Retina (tissue), 1 donor: ENCODE data around the gene MRAP2.
A peak's percentile ranks its signal among the peaks of the same experiment; 100 is the strongest.
"Not testable (repeated sequence)": the region's sequence is repeated elsewhere in the genome, so short reads cannot be mapped to it uniquely, and the experiment has no call there.

Experiments used
- DNase-seq: peaks from one replicate; pipeline ENCODE4 v3.0.0-alpha.2; 2016

MRAP2 gene

DNA sequence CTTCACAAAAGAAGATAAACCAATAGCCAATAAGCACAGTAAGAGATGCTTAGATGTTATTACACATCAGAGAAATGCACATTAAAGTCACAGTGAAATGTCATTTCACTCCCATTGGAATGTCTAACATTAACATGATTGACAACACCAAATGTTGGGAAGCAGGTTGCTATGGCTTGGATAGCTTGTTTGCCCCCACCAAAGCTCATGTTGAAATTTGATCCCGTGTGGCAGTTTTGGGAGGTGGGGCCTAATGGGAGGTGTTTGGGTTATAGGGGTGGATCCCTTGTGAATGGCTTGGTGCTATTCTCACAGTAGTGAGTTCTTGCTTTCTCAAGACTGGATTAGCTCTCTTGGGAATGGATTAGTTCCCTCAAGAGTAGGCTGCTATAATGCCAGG is 44.8 kb downstream of the MRAP2 start:
- DNase-seq, result no peak

DNA sequence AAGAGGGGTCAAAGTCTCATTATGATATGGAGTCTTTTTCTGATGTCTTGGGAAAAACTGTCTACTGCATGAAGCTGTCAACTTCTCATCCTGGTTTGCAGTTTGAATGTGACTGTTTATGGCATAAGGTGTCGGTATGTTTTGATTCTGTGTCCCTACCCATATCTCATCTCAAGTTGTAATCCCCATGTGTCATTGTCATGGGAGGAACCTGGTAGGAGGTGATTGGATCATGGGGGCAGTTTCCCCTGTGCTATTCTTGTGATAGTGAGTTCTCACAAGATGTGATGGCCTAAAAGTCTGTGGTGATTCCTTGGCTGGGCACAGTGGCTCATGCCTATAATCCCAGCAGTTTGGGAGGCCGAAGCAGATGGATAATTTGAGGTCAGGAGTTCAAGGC is 47.6 kb downstream of the MRAP2 start:
- DNase-seq, result no peak

DNA sequence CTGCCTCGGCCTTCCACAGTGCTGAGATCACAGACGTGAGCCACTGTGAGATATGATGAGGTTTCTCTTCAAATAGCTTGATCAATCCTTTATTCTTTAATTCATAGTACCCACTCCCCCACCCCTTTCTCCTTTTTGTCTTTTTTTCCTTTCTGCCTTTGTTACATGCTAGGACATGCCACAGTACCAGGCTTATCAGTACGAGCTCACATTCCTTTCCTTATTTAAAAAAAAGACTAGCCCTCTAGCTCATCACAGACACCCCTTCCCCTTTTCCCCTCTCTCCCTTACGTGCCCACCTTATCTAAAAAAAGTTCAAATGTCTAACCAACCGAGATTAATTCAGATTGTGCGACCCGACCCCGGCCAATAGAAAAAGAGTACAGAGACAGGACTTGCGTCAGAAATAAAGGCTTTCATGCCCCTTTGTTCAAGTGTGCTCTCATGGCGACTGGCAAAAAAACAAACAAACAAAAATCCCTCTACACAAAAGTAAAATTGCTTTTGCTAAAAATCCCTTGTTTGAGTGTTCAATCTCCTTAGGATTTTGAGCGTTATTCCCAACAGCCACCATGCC is 49.2 kb downstream of the MRAP2 start:
- DNase-seq, result peak; percentile 17

DNA sequence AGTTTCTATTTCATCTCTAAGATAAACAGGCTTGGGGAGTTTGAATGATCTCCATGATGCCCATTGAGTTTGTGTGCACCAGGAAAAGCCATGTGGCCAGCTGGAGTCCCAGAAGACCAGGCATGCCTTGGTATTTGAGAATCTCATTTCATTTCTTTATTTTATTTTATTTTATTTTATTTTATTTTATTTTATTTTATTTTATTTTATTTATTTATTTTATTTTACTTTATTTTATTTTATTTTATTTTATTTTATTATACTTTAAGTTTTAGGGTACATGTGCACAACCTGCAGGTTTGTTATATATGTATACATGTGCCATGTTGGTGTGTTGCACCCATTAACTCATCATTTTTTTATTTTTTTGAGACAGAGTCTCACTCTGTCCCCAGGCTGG is 51.1 kb downstream of the MRAP2 start:
- not testable (repeated sequence) for DNase-seq

DNA sequence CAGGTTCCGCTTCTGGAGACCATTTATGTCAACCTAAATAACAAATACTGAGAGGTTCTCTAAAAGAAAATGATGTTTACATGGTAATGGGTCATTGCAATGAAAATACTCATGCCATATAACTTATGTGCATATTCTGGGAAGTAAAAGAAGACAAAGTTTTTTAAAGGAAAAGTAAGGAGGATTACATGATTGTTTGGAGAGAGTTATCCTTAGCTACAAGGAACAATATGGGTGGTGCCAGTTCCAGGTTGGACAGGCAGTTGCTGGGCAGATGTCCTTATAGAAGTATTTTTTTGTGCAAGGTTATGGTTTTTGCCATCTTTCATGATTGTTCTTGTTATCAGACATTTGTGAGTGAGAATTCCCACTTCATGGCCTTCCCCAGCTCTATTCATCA is 52.5 kb downstream of the MRAP2 start:
- DNase-seq, result no peak

DNA sequence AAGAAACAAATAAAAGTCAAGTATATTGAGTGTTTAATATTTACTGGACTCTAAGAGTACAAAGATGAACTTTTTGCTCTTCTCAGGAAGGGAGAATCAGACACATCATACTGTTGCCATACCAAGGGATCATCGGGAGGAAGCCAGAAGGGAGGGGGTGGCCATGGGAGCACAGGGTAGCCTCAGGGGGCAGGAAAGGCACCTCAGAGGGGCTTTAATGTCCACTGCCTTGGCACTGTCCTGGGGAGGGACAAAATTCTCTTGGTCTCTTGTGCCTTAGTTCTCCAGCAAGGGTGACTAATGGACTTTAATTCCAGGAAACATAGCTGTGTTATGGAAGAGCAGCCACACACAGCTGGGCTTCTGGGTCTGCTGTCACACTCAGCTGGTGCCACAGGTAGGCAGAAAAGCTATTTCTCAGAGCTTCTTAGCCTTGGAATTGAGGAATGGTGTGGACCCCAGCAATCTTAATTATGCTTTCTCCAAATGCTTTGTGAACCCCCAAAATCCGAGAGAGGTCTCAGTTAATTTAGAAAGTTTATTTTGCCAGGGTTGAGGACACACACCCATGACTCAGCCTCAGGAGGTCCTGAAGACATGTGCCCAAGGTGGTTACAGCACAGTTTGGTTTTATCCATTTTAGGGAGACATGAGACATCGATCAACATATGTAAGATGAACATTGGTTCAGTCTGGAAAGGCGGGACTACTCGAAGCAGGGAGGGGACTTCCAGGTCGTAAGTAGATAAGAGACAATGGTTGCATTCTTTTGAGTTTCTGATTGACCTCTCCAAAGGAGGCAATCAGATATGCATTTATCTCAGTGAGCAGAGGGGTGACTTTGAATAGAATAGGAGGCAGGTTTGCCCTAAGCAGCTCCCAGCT is 53.2 kb downstream of the MRAP2 start:
- DNase-seq, result no peak

DNA sequence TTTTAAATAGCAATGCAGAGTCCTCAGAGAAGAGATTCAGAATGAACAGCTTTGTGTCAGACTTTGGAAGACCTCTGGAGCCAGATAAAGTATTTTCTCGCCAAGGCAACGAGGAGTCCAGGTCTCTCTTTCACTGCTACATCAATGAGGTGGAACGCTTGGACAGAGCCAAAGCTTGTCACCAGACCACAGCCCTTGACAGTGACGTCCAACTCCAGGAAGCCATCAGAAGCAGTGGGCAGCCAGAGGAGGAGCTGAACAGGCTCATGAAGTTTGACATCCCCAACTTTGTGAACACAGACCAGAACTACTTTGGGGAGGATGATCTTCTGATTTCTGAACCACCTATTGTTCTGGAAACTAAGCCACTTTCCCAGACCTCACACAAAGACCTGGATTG is 55.5 kb downstream of the MRAP2 start:
- no peak for DNase-seq

DNA sequence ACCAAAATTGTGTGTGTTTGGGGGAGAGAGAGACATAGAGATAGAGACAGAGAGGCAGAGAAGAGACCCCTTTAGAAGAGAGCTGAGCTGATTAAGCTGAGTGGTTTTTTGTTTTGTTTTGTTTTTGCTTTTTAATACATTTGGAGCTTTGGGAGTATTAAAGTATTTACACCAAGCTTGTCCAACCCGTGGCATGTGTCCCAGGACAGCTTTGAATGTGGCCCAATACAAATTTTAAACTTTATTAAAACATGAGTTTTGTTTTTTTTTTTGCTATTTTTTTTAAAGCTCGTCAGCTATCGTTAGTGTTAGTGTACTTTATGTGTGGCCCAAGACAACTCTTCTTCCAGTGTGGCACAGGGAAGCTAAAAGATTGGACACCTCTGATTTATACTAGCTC is 56.0 kb downstream of the MRAP2 start:
- no peak for DNase-seq

DNA sequence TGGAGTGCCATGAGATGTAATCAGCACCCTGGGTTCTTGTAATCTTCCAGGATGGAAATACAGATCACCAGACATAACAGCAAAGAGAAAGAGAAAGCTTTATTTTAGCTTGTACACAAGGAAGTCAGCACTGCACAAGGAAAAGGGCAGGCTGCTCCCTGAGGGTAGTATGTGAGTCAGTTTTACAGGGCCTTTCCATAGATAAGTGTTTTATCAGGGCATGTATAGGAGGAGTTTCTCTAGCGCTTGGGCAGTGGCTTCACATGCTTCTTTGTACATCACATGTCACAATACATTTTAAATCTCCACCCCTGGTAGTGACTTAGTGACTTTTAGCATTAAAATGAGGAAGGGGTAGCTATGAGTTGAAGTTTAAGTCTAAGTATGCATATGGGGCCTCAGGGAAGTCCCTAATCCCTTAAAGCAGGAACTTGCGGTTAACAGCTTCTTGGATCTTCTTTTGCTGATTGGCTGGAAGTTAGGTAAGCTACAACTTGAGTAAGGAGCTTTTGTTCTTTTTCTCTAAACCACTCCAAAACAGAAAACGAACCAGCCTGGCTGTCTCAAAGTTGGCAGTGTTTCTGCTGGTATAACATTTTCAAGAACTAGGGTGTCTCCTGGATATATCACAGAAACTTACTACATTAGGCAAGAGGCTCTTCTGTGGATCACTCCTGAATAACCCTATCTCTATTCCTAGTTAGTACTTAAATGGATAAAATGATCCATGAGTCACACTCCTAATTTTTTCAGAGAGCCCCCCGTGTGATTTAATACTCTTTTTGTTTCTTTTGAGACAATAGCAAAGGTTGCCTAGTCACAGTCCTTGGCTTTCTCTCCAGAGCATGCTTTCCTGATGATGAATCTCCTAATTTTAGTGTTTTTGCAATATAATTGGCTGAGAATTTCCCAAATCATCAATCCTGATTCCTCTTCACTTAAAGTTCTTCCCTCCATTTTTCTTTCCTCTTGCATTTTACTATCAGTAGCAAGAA is 60.2 kb downstream of the MRAP2 start:
- no peak for DNase-seq

DNA sequence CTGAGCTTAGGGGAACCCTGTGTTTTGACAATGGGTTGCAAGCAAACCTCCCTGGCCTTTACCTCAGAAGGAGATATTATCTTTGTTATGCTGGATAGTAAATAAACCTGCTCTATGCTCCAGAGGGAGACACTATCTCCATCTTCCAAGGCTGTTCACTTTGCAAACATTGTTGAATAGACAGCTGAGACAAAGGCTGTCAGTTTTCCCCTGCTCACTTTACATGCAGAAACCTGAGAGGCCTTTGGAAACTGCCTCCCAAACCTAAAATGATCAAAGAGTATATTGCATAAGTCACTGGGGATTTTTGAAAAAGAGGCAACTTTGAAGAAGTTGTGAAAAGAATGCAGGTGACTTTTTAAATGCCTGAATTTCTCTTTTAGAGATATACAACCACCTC is 61.6 kb downstream of the MRAP2 start:
- no peak for DNase-seq

DNA sequence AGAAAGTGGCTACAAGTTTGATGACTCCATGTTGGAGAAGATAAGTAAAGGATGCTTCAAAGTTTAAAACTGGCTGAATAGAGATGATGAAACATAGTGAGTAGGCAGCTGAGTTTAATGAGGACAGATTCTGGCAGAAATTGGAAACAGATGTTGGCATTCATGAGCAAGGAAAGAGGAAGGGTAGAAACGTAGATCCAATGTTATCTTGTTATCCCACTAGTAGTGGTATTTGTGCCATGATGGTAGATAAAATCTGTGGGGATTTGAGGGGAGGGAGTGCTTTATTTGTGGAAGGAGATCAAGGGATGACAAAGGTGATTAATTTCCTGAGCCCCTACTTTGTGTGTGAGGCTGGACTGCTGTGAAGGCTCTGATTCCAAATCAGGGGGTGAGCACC is 69.5 kb downstream of the MRAP2 start:
- DNase-seq, result no peak

DNA sequence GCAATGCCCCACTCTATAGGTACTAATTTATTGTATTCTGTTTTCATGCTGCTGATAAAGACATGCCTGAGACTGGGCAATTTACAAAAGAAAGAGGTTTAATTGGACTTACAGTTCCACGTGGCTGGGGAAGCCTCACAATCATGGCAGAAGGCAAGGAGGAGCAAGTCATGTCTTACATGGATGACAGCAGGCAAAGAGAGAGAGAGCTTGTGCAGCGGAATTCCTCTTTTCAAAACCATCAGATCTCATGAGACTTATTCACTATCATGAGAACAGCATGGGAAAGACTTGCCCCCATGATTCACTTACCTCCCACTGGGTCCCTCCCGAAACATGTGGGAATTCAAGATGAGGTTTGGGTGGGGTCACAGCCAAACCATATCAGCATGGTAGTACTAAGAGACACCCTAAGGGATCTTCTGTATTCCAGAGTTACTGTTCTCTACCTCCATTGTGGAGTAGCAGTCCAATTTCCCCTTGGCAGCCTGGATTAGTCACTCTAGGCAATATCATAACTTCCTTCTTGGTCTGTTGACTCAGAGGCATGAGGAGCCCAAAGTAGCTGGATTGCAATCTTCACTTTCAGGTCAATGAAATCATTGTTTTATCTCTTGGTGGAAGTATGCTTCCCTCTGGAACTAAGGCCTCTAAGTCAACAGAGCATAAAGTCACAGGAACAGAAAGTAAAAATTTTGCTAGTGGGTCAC is 71.8 kb downstream of the MRAP2 start:
- not testable (repeated sequence) for DNase-seq

DNA sequence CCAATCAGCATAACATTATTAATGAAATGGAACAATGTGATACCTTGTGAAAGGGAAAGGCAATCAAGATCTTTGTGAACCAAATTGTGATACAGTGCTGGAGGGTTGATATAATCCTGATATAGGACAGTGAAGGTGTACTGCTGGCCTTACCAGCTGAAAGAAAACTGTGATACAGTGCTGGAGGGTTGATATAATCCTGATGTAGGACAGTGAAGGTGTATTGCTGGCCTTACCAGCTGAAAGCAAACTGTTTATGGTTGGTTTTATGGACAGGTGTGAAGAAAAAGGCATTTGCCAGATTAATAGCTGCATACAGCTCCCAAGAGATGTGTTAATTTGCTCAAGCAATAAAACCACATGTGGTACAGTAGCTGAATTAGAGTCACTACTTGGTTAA is 73.9 kb downstream of the MRAP2 start:
- no peak for DNase-seq

DNA sequence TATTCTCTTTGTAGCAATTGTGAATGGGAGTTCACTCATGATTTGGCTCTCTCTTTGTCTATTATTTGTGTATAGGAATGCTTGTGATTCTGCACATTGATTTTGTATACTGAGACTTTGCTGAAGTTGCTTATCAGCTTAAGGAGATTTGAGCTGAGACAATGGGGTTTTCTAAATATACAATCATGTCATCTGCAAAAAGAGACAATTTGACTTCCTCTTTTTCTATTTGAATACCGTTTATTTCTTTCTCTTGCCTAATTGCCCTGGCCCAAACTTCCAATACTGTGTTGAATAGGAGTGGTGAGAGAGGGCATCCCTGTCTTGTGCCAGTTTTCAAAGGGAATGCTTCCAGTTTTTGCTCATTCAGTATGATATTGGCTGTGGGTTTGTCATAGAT is 77.8 kb downstream of the MRAP2 start:
- not testable (repeated sequence) for DNase-seq

DNA sequence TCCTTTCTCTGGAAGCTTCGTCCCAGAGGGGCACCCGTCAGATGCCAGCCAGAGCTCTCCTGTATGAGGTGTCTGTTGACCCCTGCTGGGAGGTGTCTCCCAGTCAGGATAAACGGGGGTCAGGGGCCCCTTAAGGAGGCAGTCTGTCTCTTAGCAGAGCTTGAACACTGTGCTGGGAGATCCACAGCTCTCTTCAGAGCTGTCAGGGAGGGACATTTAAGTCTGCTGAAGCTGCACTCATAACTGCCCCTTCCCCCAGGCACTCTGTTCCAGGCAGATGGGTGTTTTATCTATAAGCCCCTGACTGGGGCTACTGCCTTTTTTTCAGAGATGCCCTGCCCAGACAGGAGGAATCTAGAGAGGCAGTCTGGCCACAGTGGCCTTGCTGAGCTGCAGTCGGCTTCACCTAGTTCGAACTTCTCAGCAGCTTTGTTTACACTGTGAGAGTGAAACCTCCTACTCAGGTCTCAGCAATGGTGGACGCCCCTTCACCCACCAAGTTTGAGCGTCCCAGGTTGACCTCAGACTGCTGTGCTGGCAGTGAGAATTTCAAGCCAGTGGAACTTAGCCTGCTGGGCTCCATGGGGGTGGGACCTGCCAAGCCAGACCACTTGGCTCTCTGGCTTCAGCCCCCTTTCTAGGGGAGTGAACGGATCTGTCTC is 81.5 kb downstream of the MRAP2 start:
- not testable (repeated sequence) for DNase-seq

DNA sequence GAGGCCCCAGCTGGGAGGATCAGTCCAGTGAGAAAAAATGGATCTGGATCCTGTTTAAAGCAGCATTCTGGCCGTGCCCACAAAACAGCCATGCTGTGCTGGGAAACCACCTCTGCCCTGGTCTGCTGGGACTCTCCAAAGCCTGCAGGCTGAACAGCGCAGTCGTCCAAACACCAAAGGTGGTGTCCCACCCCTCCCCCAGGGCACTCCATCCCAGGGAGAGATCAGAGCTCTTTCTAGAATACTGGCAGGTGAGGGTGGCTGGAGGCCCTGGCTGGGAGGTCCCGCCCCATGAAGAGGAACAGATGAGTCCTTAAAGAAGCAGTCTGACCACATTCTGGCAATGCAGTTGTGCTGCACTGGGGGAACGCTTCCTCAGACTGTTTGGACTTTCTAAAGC is 84.6 kb downstream of the MRAP2 start:
- DNase-seq, result no peak

DNA sequence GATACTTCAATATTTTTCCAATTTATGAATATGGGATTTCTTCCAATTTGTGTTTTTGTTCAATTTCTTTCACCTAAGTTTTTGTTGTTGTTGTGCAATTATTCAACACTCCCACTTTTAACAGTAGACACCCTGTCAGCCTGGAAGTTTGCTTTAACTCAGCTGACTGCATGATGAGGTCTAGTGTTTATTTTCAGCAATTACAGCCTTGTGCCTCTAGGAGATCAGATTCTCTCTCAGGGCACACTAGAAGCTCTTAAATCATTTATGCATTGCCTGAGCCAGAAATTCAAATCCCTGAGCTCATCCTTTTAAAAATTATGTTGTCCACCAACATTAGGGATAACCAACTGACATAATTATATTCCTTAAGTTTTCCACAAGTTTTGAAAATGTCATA is 85.7 kb downstream of the MRAP2 start:
- no peak for DNase-seq

DNA sequence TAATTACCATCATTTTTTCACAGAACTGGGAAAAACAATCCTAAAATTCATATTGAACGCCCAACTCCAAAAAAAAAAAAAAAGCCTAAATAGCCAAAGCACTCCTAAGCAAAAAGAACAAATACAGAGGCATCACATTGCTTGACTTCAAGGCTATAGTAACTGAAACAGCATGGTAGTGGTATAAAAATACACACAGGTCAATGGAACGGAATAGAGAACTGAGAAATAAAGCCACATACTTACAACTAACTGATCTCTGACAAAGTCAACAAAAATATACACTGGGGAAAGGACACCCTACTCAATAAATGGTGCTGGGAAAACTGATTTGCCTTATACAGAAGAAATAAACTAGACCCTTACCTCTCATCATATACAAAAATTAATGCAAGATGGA is 89.6 kb downstream of the MRAP2 start:
- DNase-seq, result no peak

DNA sequence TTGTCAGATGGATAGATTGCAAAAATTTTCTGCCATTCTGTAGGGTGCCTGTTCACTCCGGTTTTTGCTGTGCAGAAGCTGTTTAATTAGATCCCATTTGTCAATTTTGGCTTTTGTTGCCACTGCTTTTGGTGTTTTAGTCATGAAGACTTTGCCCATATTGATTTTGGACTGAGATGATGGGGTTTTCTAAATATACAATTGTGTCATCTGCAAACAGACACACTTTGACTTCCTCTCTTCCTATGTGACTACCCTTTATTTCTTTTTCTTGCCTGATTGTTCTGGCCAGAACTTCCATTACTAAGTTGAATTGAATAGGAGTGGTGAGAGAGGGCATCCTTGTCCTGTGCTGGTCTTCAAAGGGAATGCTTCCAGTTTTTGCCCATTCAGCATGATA is 96.0 kb downstream of the MRAP2 start:
- not testable (repeated sequence) for DNase-seq

DNA sequence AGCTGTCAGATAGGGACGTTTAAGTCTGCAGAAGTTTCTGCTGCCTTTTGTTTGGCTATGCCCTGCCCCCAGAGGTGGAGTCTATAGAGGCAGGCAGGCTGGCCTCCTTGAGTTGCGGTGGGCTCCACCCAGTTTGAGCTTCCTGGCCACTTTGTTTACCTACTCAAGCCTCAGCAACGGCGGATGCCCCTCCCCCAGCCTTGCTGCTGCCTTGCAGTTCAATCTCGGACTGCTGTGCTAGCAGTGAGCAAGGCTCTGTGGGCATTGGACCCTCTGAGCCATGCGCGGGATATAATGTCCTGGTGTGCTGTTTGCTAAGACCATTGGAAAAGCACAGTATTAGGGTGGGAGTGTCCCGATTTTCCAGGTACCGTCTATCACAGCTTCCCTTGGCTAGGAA is 99.8 kb downstream of the MRAP2 start:
- not testable (repeated sequence) for DNase-seq

DNA sequence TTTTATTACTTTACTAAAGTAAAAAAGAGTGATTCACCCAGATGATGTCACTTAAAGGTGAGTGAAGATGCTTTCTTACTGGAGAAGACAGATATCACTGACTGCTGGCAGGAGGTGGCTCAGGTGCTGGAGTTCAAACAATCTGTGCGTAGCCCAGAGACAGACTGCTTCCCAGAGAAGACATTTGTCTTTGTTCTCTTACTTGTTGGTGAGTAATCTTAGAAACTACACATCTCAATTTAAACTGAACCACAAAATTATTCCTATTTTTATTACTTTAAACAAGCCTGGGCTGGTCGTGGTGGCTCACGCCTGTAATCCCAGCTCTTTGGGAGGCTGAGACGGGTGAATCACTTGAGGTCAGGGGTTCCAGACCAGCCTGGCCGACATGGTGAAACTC is 101.7 kb downstream of the MRAP2 start:
- DNase-seq, result no peak

DNA sequence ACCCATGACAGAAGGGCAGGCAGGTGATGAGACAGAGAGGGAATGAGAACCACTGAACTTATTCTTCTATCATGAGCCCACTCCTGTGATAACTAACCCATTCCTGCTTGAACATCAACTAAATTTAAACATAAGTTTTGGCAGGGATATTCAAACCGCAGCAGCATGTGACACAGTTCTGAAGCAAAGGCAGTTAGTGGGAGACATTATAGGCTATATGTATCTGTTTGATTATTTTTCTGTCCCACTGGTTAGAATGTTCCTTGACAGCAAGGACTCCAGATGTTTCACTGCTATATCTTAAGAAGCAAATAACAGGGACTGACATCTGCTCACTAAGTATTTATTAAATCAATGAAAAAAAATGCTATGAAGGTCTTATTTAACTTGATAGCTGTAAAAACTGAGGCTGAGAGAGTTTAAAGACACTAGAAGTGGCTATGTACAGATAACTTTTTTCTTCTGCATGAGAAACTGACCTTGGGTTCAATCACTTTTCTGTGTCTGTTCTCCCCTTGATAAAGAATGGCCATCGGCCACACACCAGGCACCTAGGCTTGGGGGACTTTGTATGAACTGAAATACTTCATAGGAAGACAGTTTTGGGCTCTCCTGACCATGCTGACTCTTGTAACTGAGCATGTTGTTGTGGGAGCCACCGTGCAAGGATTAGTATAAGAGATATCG is 102.9 kb downstream of the MRAP2 start:
- no peak for DNase-seq
